Measurements from ENCODE around the gene SLC22A5.

SLC22A5 gene

DNA sequence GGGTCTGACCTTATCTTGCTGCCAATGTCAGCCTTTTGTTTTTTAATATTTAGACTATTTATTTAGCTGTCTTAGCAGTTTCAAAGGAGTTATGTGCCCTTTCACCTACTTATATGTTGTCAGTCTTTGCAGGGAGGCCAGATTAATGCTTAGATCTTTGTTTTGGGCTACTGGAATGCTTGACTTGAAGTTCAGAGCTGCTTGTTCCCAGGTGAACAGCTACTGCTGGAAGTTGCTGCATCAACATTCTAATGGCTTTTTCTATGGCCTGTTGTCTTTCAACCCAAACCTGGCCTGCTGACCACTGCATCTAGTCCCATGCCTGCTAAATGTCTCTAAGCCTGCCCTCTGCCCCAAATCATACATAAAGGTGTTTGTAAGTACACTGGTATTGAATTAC lies 3.0 kb downstream of the SLC22A5 start:
- no peak overlapping the region for H3K4me3 ChIP-seq (ENCODE audit: low read depth, low read length)
- POLR2A ChIA-PET, result no interaction called here
- H3K4me1 ChIP-seq (ENCODE audit: control insufficient read depth, insufficient read depth, low read length), result no peaks in the 10 kb centered on the region

GRCh38 chr5:132375957-132376356 lies 6.4 kb downstream of the SLC22A5 start:
- Histone ChIP-seq H3K27ac (ENCODE audit: extremely low read depth, low read depth, low read length) (no peak overlapping the region), H3K4me1 (ENCODE audit: control insufficient read depth, insufficient read depth, low read length) (no peaks in the 10 kb centered on the region), H3K9me3 (ENCODE audit: control insufficient read depth, insufficient read depth, low read depth, low read length) (no peaks in the 10 kb centered on the region), H3K4me3 (ENCODE audit: low read depth, low read length) (no peak overlapping the region), H3K36me3 (ENCODE audit: control insufficient read depth in 2 of 2, insufficient read depth in 1 of 2, low read length in 2 of 2) (peaks cover 0 to 28% of the 10 kb centered on the region in 2 experiments; a peak in 1 of 3 replicates)
- POLR2A ChIA-PET, result interaction anchor here (0.9 to 1.3 kb wide), 2 partner anchors 82 to 115 kb away, joined by 3 read pairs; partner anchors contain the start of genes IRF1 and SLC22A4
- CTCF ChIA-PET, result interaction anchor here (0.6 to 1.1 kb wide), 4 partner anchors 9 to 290 kb away, joined by 3 to 4 read pairs (median 3); no protein-coding TSS in a partner anchor
- TF ChIP-seq EGR2 (tag by site-specific recombination; IDR thresholded peaks at IDR 0.05; ENCODE audit: low read depth) (no peak), ZBTB8A (tag by site-specific recombination; IDR thresholded peaks at IDR 0.05) (no peak), HOXA7 (CRISPR knock-in tag; IDR thresholded peaks at IDR 0.05; ENCODE audit: borderline replicate concordance) (no peak), ZNF394 (tag by site-specific recombination; IDR thresholded peaks at IDR 0.05; ENCODE audit: borderline replicate concordance) (no peak), ZNF138 (tag by site-specific recombination; IDR thresholded peaks at IDR 0.05; ENCODE audit: borderline replicate concordance) (no peak), ZNF670 (tag by site-specific recombination; IDR thresholded peaks at IDR 0.05; ENCODE audit: low read depth) (no peak), SP7 (tag by site-specific recombination; IDR thresholded peaks at IDR 0.05) (no peak), ZNF830 (tag by site-specific recombination; IDR thresholded peaks at IDR 0.05; ENCODE audit: low read depth) (no peak), ZNF155 (tag by site-specific recombination; IDR thresholded peaks at IDR 0.05) (no peak), ZNF747 (tag by site-specific recombination; IDR thresholded peaks at IDR 0.05) (no peak), ZFP3 (tag by site-specific recombination; IDR thresholded peaks at IDR 0.05; ENCODE audit: low read depth) (no peak), ZNF169 (tag by site-specific recombination; IDR thresholded peaks at IDR 0.05) (no peak), MEIS1 (CRISPR knock-in tag; IDR thresholded peaks at IDR 0.05; ENCODE audit: borderline replicate concordance) (no peak), ZNF248 (tag by site-specific recombination; IDR thresholded peaks at IDR 0.05) (no peak)
- TF ChIP-seq, protein P1, sequence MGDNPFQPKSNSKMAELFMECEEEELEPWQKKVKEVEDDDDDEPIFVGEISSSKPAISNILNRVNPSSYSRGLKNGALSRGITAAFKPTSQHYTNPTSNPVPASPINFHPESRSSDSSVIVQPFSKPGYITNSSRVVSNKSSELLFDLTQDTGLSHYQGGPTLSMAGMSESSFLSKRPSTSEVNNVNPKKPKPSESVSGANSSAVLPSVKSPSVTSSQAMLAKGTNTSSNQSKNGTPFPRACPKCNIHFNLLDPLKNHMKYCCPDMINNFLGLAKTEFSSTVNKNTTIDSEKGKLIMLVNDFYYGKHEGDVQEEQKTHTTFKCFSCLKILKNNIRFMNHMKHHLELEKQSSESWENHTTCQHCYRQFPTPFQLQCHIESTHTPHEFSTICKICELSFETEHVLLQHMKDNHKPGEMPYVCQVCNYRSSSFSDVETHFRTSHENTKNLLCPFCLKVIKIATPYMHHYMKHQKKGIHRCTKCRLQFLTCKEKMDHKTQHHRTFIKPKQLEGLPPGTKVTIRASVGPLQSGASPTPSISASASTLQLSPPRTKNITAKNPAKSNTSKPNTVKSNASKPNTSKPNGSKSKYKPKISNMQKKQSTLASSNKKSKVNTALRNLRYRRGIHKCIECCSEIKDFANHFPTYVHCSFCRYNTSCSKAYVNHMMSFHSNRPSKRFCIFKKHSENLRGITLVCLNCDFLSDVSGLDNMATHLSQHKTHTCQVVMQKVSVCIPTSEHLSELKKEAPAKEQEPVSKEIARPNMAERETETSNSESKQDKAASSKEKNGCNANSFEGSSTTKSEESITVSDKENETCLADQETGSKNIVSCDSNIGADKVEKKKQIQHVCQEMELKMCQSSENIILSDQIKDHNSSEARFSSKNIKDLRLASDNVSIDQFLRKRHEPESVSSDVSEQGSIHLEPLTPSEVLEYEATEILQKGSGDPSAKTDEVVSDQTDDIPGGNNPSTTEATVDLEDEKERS (tag by site-specific recombination; IDR thresholded peaks at IDR 0.05), result no peak
- TF ChIP-seq, protein P2, sequence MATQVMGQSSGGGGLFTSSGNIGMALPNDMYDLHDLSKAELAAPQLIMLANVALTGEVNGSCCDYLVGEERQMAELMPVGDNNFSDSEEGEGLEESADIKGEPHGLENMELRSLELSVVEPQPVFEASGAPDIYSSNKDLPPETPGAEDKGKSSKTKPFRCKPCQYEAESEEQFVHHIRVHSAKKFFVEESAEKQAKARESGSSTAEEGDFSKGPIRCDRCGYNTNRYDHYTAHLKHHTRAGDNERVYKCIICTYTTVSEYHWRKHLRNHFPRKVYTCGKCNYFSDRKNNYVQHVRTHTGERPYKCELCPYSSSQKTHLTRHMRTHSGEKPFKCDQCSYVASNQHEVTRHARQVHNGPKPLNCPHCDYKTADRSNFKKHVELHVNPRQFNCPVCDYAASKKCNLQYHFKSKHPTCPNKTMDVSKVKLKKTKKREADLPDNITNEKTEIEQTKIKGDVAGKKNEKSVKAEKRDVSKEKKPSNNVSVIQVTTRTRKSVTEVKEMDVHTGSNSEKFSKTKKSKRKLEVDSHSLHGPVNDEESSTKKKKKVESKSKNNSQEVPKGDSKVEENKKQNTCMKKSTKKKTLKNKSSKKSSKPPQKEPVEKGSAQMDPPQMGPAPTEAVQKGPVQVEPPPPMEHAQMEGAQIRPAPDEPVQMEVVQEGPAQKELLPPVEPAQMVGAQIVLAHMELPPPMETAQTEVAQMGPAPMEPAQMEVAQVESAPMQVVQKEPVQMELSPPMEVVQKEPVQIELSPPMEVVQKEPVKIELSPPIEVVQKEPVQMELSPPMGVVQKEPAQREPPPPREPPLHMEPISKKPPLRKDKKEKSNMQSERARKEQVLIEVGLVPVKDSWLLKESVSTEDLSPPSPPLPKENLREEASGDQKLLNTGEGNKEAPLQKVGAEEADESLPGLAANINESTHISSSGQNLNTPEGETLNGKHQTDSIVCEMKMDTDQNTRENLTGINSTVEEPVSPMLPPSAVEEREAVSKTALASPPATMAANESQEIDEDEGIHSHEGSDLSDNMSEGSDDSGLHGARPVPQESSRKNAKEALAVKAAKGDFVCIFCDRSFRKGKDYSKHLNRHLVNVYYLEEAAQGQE (tag by site-specific recombination; IDR thresholded peaks at IDR 0.05), result no peak

More for the DNA sequence above, 3.0 kb downstream of the SLC22A5 start:
- Histone ChIP-seq H3K36me3 (ENCODE audit: control insufficient read depth in 2 of 2, insufficient read depth in 1 of 2, low read length in 2 of 2) (peaks cover 0 to 8% of the 10 kb centered on the region in 2 experiments; a peak in 1 of 3 replicates), H3K27ac (ENCODE audit: extremely low read depth, low read depth, low read length) (no peak overlapping the region), H3K9me3 (ENCODE audit: control insufficient read depth, insufficient read depth, low read depth, low read length) (no peaks in the 10 kb centered on the region)
- CTCF ChIA-PET, result no interaction called here
- no peak for TF ChIP-seq ZNF184 (tag by site-specific recombination; IDR thresholded peaks at IDR 0.05)
- no peak for TF ChIP-seq ZNF311 (tag by site-specific recombination; IDR thresholded peaks at IDR 0.05; ENCODE audit: borderline replicate concordance)
- TF ChIP-seq ZBTB44 (tag by site-specific recombination; IDR thresholded peaks at IDR 0.05), result no peak

All from HEK293 (cell line).